Left ventricle myocardium inferior (tissue), 1 donor: ENCODE results near the gene REC114. TPM values are rescaled to one million over a fixed set of nuclear protein-coding genes. Genes with fewer than 3 reads are reported as not detected.
"Not testable (repeated sequence)": the region's sequence is repeated elsewhere in the genome, so short reads cannot be mapped to it uniquely, and the experiment has no call there.

Experiments
- DNase-seq: peaks from one replicate; pipeline ENCODE4 v3.0.0-alpha.2; 2020
- H3K27ac ChIP-seq: fragments of 200-600 bp; replicated peaks from 2 replicates; pipeline ENCODE4 v1.8.0; 2021
- H3K27me3 ChIP-seq: fragments of 200-600 bp; 2 replicates; pipeline ENCODE4 v1.8.0; 2021; ENCODE audit warnings: low read depth
- H3K36me3 ChIP-seq: fragments of 200-600 bp; 2 replicates; pipeline ENCODE4 v1.8.0; 2021
- H3K4me1 ChIP-seq: fragments of 200-600 bp; 2 replicates; pipeline ENCODE4 v1.8.0; 2021
- H3K4me3 ChIP-seq: fragments of 200-600 bp; 2 replicates; pipeline ENCODE4 v1.8.0; 2021; ENCODE audit warnings: mild to moderate bottlenecking, moderate library complexity
- H3K9me3 ChIP-seq: fragments of 200-600 bp; replicated peaks from 2 replicates; pipeline ENCODE4 v1.8.0; 2021
- CTCF ChIP-seq: fragments of 200-600 bp; IDR thresholded peaks from 2 replicates; pipeline ENCODE4 v1.8.0; 2021; ENCODE audit warnings: antibody characterized with exemption, mild to moderate bottlenecking, borderline replicate concordance
- intact Hi-C: fragments of 100-400 bp; cut with micrococcal nuclease; formaldehyde crosslinking; loops from one replicate; pipeline ENCODE4 v1.11.0; 2022
- total RNA-seq: library from RNA; stranded (reverse); fragmentation: NEBNext Ultra II Directional; extraction: Animal tissue kit (Norgen Biotek cat#: 25700); gene quantifications from one replicate; pipeline ENCODE4 v1.2.1, GENCODE V29; 2021
- donor health status: DM: no; HTN: yes; CAD: no; lungs with severe emphysema.

REC114 gene
- total RNA-seq, 1 donor from 2014 or later, result 1.4 TPM

GRCh38 chr15:73440571-73440970, 2.4 kb upstream of the REC114 start:
- Histone ChIP-seq H3K4me1 (no peaks in the 10 kb centered on the region), H3K4me3 (no peak overlapping the region), H3K36me3 (no peaks in the 10 kb centered on the region), H3K27ac (no peak overlapping the region), H3K9me3 (peaks cover 11% of the 10 kb centered on the region), H3K27me3 (peaks cover 36% of the 10 kb centered on the region)
- TF ChIP-seq CTCF, result no peak
- intact Hi-C loops, result no loop called here
- DNase-seq, result no peak

GRCh38 chr15:73442421-73442820, 543 bp upstream of the REC114 start:
- H3K36me3 ChIP-seq, result no peaks in the 10 kb centered on the region
- no peak for TF ChIP-seq CTCF
- no peak overlapping the region for H3K27ac ChIP-seq
- peaks cover 38% of the 10 kb centered on the region for H3K27me3 ChIP-seq
- no peak for DNase-seq
- intact Hi-C loops, result no loop called here
- H3K4me3 ChIP-seq, result no peak overlapping the region
- no peaks in the 10 kb centered on the region for H3K4me1 ChIP-seq
- peaks cover 12% of the 10 kb centered on the region for H3K9me3 ChIP-seq

- Histone ChIP-seq H3K27me3 (peaks cover 20% of the 10 kb centered on the region), H3K9me3 (peaks cover 12% of the 10 kb centered on the region)
- intact Hi-C loops, DNase-seq, H3K4me3 ChIP-seq, H3K27ac ChIP-seq, H3K36me3 ChIP-seq, H3K4me1 ChIP-seq: not testable (repeated sequence)
Measured at GRCh38 chr15:73447471-73447870, 4.5 kb downstream of the REC114 start.

- peaks cover 16% of the 10 kb centered on the region for H3K27me3 ChIP-seq
- intact Hi-C loops, result not testable (repeated sequence)
Measured at GRCh38 chr15:73448158-73448758, 5.3 kb downstream of the REC114 start.

GRCh38 chr15:73449980-73450379, 7.0 kb downstream of the REC114 start:
- intact Hi-C loops, H3K4me3 ChIP-seq, DNase-seq, H3K4me1 ChIP-seq, H3K27ac ChIP-seq, H3K36me3 ChIP-seq: not testable (repeated sequence)
- H3K27me3 ChIP-seq, result peaks cover 14% of the 10 kb centered on the region
- H3K9me3 ChIP-seq, result peaks cover 12% of the 10 kb centered on the region

More at GRCh38 chr15:73448158-73448758, 5.3 kb downstream of the REC114 start:
- H3K4me3 ChIP-seq, DNase-seq, H3K27ac ChIP-seq, H3K36me3 ChIP-seq, H3K4me1 ChIP-seq: not testable (repeated sequence)
- H3K9me3 ChIP-seq, result peaks cover 16% of the 10 kb centered on the region

GRCh38 chr15:73454096-73454495, 11.1 kb downstream of the REC114 start:
- Histone ChIP-seq H3K4me1 (no peaks in the 10 kb centered on the region), H3K4me3 (no peak overlapping the region), H3K36me3 (no peaks in the 10 kb centered on the region), H3K9me3 (peaks cover 5% of the 10 kb centered on the region), H3K27me3 (no peaks in the 10 kb centered on the region), H3K27ac (no peak overlapping the region)
- no peak for TF ChIP-seq CTCF
- DNase-seq, result no peak
- intact Hi-C loops, result no loop called here

GRCh38 chr15:73455876-73456275, 12.9 kb downstream of the REC114 start:
- Histone ChIP-seq H3K27ac (no peak overlapping the region), H3K4me3 (no peak overlapping the region), H3K9me3 (peaks cover 5% of the 10 kb centered on the region), H3K36me3 (no peaks in the 10 kb centered on the region), H3K27me3 (no peaks in the 10 kb centered on the region), H3K4me1 (peaks cover 6% of the 10 kb centered on the region)
- no peak for TF ChIP-seq CTCF
- DNase-seq, result no peak
- intact Hi-C loops, result no loop called here
